Measurements from ENCODE around the gene ASCC1. TPM values are rescaled to one million over a fixed set of nuclear protein-coding genes. Genes with fewer than 3 reads are reported as not detected.

ASCC1 gene
- total RNA-seq, 1 donor from 2014 or later, result 25.7 TPM

GRCh38 chr10:72059843-72060822, 155.9 kb downstream of the ASCC1 start:
- no peak for FAIRE-seq
- no peak for DNase-seq (ENCODE audit: low spot score in 2 of 2)

- DNase-seq (ENCODE audit: low spot score in 2 of 2) (peak in 1 of 2 donors; percentile 72), FAIRE-seq (no peak)
Observed at GRCh38 chr10:72058989-72059842, 156.9 kb downstream of the ASCC1 start.

DNA sequence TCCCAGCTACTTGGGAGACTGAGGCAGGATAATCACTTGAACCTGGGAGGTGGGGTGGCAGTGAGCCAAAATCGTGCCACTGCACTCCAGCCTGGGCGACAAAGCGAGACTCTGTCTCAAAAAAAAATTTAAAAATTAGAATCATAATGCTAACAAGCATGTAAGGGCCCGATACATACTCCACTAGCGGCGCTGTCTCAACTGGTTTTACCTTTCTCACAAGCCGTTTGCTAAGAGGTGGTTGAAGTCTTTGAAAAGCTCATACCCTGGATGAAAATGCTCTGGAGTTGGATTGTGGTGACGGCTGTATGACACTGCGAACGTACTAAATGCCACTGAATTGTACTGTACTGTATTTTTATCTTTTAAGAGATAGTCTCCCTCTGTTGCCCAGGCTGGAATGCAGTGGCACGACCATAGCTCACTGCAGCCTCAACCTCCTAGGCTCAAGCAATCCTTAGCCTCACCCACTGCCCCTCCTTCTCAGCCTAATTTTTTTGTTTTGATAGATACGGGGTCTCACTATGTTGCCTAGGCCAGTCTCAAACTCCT, 157.7 kb downstream of the ASCC1 start:
- DNase-seq (ENCODE audit: low spot score in 2 of 2) (no peak), FAIRE-seq (no peak)

DNA sequence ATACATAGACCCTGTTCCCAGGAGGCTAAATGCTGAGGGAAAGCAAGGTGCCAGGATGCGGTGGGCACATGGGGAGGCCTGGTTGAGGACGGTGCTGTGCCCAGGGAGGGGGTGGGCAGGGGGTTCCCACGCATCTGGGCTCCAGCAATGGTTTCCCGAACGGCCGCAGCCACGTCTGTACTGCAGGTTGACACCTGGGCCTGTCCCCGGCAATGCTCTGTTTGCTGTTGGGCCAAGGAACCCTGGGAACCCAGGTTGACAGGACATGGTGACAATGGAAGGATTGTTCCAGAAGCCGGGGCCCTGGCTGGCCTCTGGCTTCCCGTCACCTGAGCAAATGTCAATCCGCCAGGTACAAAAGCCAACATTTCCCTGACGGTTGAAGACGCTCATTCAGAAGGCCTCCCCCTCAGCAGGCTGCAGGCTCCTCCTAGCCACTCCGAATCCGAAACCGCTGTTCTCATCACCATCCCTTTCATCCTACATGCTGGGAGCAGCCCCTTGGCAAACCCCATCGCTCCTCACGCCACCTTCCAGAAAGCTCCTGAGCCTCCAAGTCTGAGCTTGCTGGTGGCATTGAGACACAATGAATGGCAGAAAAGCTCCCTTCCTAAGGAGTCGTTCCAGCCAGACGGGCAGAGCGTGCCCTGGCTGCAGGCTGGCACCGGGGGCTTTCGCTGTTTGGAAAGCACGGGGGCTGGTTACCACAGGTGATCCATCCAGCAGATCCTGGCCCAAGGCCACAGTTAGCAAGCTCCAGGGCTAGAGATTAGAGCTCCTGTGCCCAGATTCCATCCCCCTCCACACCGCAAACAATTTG, 158.9 kb downstream of the ASCC1 start:
- no peak for DNase-seq (ENCODE audit: low spot score in 2 of 2)
- FAIRE-seq, result no peak

- no peak for FAIRE-seq
- DNase-seq (ENCODE audit: low spot score in 2 of 2), result no peak
Observed at GRCh38 chr10:72056113-72056512, 160.0 kb downstream of the ASCC1 start.

DNA sequence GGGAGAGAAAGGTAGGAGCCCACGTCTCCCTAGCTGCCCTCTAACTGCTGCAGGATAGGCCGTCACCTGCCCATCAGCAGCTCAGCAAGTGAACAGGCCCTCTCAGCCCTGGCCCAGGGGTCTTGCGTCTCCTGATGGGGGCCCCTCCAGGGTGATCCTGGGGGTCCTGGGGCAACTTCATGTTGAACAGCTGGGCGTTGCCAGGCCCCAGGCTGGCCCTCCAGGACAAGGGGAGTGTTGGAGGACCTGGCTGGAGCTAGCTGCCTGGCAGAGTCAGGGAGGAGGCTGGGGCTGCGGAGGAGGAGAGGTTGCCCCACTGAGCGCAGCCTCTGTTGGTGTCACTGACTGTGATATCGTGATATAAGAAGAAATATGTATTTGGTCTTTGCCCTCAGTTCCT, 162.4 kb downstream of the ASCC1 start:
- FAIRE-seq, result no peak

DNA sequence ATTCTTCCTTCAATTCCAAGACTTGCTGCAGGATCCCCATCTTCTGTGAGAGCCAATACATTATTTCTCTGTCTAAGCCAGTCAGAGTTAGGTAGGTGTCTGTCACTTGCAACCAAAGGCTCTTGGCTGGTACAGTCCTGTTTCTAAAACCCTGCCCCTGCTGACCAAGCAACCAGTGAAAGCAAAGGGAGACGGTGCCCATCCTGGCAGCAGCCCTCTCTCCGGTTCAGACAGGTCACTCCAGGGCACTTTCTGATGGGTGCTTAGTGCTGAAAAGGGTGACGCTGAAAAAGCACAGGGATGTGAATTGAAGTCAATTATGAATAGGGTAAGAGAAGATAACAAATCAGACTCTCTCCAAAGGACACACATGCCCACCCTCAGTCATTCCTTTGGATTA, 165.2 kb downstream of the ASCC1 start:
- FAIRE-seq, result no peak
- DNase-seq (ENCODE audit: low spot score in 2 of 2), result no peak

More for the DNA sequence above, 162.4 kb downstream of the ASCC1 start:
- DNase-seq (ENCODE audit: low spot score in 2 of 2), result no peak

DNA sequence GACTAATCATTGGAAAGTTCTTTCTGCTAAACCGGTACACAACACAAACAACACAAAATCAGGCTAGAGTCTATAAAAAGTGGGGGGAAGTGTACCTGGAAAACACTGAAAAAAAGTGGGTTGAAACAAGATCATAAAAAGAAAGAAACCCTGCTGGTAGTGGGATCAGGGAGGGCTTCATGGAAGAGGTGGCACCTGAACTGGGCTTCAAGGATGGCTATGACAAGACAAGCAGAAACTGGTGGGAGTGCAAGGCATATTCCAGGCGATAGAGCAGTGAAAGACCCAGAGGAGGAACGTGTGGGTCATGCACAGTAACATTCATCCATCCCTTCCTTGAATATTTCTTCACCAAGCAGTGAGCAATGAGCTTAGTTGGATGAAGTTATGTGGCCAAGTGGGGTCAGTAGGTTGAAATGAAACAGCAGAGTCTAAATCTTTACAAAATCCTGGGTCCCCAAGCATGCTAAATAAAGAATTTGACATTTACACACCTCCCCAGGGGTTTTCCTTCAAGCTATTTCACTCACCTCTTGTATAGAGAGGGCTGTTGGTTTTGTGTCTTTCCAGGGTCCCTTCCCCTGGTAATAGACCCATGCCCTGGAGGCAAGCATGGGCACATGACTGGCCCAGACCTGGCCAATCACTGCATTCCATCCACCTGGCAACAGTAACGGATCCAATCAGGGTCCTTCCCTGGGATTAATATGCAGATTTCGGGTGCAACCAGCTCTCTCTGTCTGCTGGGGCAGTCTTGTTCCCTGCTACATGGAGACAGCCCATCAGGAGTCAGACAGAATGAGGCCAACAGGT, 165.9 kb downstream of the ASCC1 start:
- DNase-seq (ENCODE audit: low spot score in 2 of 2), result no peak
- FAIRE-seq, result no peak

DNA sequence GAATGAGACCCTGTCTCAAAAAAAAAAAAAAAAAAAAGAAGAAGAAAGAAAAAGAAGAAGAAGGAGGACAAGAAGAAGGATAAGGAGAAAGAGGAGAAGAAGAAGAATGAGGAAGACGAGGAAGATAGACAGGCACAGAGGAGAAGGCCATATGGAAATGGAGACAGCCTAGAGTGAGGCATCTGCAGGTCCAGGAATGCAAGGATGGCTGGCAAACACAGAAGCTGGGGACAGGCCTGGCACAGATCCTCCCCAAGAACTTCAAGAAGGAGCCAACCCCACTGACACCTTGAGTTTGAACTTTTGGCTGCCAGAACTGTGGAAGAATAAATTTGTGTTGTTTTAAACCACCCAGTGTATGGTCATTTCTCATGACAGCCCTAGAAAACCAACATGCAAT, 166.6 kb downstream of the ASCC1 start:
- DNase-seq (ENCODE audit: low spot score in 2 of 2), result no peak
- FAIRE-seq, result no peak

DNA sequence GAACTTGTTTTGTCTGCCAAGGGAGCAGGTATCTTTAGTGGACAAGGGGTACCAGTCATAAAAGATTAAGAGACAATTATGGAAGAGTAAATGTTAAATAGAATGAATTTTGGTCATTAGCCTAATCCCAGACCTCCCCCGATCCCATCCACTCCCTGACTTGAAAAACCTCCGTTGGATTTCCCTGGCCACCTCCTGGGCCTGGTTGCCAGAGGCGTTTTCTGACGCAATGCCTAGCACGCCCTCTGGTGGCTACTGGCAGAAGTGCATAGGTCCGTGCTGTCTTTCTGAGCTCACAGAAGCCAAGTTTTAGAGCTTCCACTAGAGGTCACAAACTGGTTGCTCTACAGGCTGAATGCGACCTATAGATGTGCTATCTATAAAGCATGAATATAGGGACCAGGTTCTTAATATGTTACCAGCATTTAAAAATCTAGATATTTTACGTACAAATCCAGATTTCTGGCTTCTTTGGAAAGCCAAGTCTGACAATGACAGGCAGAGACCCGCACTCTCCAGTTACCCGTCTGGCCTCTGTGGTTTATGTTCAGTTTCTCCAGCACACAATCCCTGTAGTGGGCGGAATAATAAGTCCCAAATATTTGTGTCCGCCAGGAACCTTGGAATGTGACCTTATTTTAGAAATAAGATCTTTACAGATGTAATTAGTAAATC, 167.5 kb downstream of the ASCC1 start:
- FAIRE-seq, result peak; percentile 96
- peak; percentile 80 to 89 for DNase-seq (ENCODE audit: low spot score in 2 of 2)

Small RNA genes within 50 kb of the gene (small RNA-seq; reads per million reads assigned to genes)
- not detected for gene RF00019
- not detected for gene RF00340

Other genes starting within 250 kb of the ASCC1 start
- 26.9 TPM for gene SPOCK2, start 127.7 kb downstream of the ASCC1 start, total RNA-seq
- gene ANAPC16, start 264 bp downstream of the ASCC1 start, total RNA-seq, result 26.1 TPM
- 26.5 TPM for gene DDIT4, start 57.6 kb upstream of the ASCC1 start, total RNA-seq
- 14.3 TPM for gene DNAJB12, start 138.6 kb upstream of the ASCC1 start, total RNA-seq